Activated T-cell treated with anti-CD3 and anti-CD28 coated beads, Interleukin-2, amount 50 U/mL, for 72 hours (primary cell): ENCODE data around the gene CAMKK1. TPM values are rescaled to one million over a fixed set of nuclear protein-coding genes. Genes with fewer than 3 reads are reported as not detected.
A peak's percentile ranks its signal among the peaks of the same experiment; 100 is the strongest.
"Not testable (repeated sequence)": the region's sequence is repeated elsewhere in the genome, so short reads cannot be mapped to it uniquely, and the experiment has no call there.

ENCODE experiments used
- ATAC-seq, 2 donors: fragments of 150-1000 bp; cut with Tn5 transposase; replicated peaks in 1 of 2; 2 replicates each; pipeline ENCODE4 v1.10.0; 2021; ENCODE audit warnings: moderate library complexity in 2 of 2, mild to moderate bottlenecking in 1 of 2
- DNase-seq, 2 donors: peaks; one replicate each; pipeline ENCODE4 v3.0.0; 2021 to 2022; ENCODE audit warnings: mixed read lengths in 1 of 2
- H3K27ac Mint-ChIP-seq: one replicate; pipeline ENCODE4 v1.8.0; 2022; ENCODE audit warnings: mild to moderate bottlenecking, moderate library complexity, mixed read lengths
- H3K27me3 Mint-ChIP-seq: one replicate; pipeline ENCODE4 v1.8.0; 2022; ENCODE audit warnings: low read depth, mixed read lengths
- H3K36me3 Mint-ChIP-seq, 2 donors: one replicate each; pipeline ENCODE4 v1.8.0; 2022; ENCODE audit warnings: mixed read lengths in 2 of 2, mild to moderate bottlenecking in 1 of 2; ENCODE audit not compliant: insufficient read depth in 2 of 2
- H3K4me1 Mint-ChIP-seq: one replicate; pipeline ENCODE4 v1.8.0; 2022; ENCODE audit warnings: low read depth, mixed read lengths
- H3K4me3 Mint-ChIP-seq, 2 donors: one replicate each; pipeline ENCODE4 v1.8.0; 2022; ENCODE audit warnings: mild to moderate bottlenecking in 2 of 2, mixed read lengths in 2 of 2, moderate library complexity in 2 of 2
- H3K9me3 Mint-ChIP-seq, 2 donors: one replicate each; pipeline ENCODE4 v1.8.0; 2022; ENCODE audit warnings: mixed read lengths in 2 of 2
- total RNA-seq, 2 donors: library from RNA; stranded (reverse); gene quantifications; one replicate each; pipeline ENCODE4 v1.2.3, GENCODE V29; 2022

Gene CAMKK1
- total RNA-seq, 2 donors from 2014 or later: 2.2 to 2.6 TPM

GRCh38 chr17:3851461-3852100 lies 41.3 kb downstream of the CAMKK1 start:
- peaks cover 6% of the 10 kb centered on the region for H3K4me1 Mint-ChIP-seq
- H3K27ac Mint-ChIP-seq: no peak overlapping the region
- DNase-seq (no peak), ATAC-seq (no peak)
- H3K4me3 Mint-ChIP-seq: no peak overlapping the region
- H3K36me3 Mint-ChIP-seq: no peaks in the 10 kb centered on the region
- peaks cover 10% of the 10 kb centered on the region for H3K27me3 Mint-ChIP-seq
- H3K9me3 Mint-ChIP-seq: no peaks in the 10 kb centered on the region

- no peak for DNase-seq
- Mint-ChIP-seq H3K36me3 (peaks cover 0 to 3% of the 10 kb centered on the region in 2 donors), H3K4me1 (peaks cover 28% of the 10 kb centered on the region), H3K9me3 (no peaks in the 10 kb centered on the region), H3K27me3 (peaks cover 10% of the 10 kb centered on the region), H3K27ac (no peak overlapping the region), H3K4me3 (no peak overlapping the region)
- no peak for ATAC-seq
These were observed 44.5 kb downstream of the CAMKK1 start for GRCh38 chr17:3848229-3848835.

GRCh38 chr17:3847165-3847670 lies 45.6 kb downstream of the CAMKK1 start:
- ATAC-seq (no peak), DNase-seq (no peak)
- Mint-ChIP-seq H3K4me1 (peaks cover 30% of the 10 kb centered on the region), H3K9me3 (no peaks in the 10 kb centered on the region), H3K4me3 (peak overlapping the region in 1 of 2 donors; percentile 95), H3K36me3 (peaks cover 2 to 3% of the 10 kb centered on the region in 2 donors), H3K27ac (peak overlapping the region; percentile 66), H3K27me3 (peaks cover 10% of the 10 kb centered on the region)

- H3K4me3 Mint-ChIP-seq: peak overlapping the region; percentile 94 to 95
- ATAC-seq (no peak), DNase-seq (no peak)
- peaks cover 10% of the 10 kb centered on the region for H3K27me3 Mint-ChIP-seq
- H3K27ac Mint-ChIP-seq: peak overlapping the region; percentile 66
- H3K9me3 Mint-ChIP-seq: no peaks in the 10 kb centered on the region
- peaks cover 2 to 3% of the 10 kb centered on the region in 2 donors for H3K36me3 Mint-ChIP-seq
- peaks cover 30% of the 10 kb centered on the region for H3K4me1 Mint-ChIP-seq
These were observed 46.3 kb downstream of the CAMKK1 start for GRCh38 chr17:3846437-3847164.

GRCh38 chr17:3845621-3846436 lies 47.0 kb downstream of the CAMKK1 start, which contains the start of gene NCBP3:
Gene NCBP3 (minus strand): TSS chr17:3846246. CDS start chr17:3846223, 23 bp downstream.
- DNase-seq: peak; percentile 93 to 96
- Mint-ChIP-seq H3K4me3 (peak within 1 kb of the TSS; percentile 94 to 95), H3K4me1 (peaks cover 32% of the 10 kb centered on the region)

GRCh38 chr17:3845291-3845620 lies 47.6 kb downstream of the CAMKK1 start:
- Mint-ChIP-seq H3K36me3 (peaks cover 7% of the 10 kb centered on the region in 2 donors), H3K9me3 (no peaks in the 10 kb centered on the region), H3K4me1 (peaks cover 36% of the 10 kb centered on the region), H3K4me3 (peak overlapping the region; percentile 94 to 95), H3K27me3 (peaks cover 10% of the 10 kb centered on the region), H3K27ac (peak overlapping the region; percentile 90)
- peak; percentile 60 for DNase-seq
- peak; percentile 36 to 53 for ATAC-seq

More at GRCh38 chr17:3845621-3846436, 47.0 kb downstream of the CAMKK1 start, which contains the start of gene NCBP3:
- peak; percentile 96 to 97 for ATAC-seq
- peaks cover 4 to 7% of the 10 kb centered on the region in 2 donors for H3K36me3 Mint-ChIP-seq
- no peaks in the 10 kb centered on the region for H3K9me3 Mint-ChIP-seq
- H3K27me3 Mint-ChIP-seq: peaks cover 10% of the 10 kb centered on the region
- H3K27ac Mint-ChIP-seq: peak within 1 kb of the TSS; percentile 90

- DNase-seq, ATAC-seq, H3K27me3 Mint-ChIP-seq, H3K9me3 Mint-ChIP-seq, H3K36me3 Mint-ChIP-seq: not testable (repeated sequence)
- Mint-ChIP-seq H3K4me1 (peaks cover 36% of the 10 kb centered on the region), H3K4me3 (peak overlapping the region; percentile 94 to 95), H3K27ac (peak overlapping the region; percentile 90)
These were observed 48.3 kb downstream of the CAMKK1 start for GRCh38 chr17:3844556-3844955.

- DNase-seq: peak; percentile 47 to 52
- H3K27me3 Mint-ChIP-seq: no peaks in the 10 kb centered on the region
- H3K4me1 Mint-ChIP-seq: peaks cover 36% of the 10 kb centered on the region
- H3K9me3 Mint-ChIP-seq: no peaks in the 10 kb centered on the region
- H3K27ac Mint-ChIP-seq: peak overlapping the region; percentile 24
- no peak for ATAC-seq
- H3K36me3 Mint-ChIP-seq: peaks cover 8 to 10% of the 10 kb centered on the region in 2 donors
- peak overlapping the region; percentile 94 to 95 for H3K4me3 Mint-ChIP-seq
These were observed 48.8 kb downstream of the CAMKK1 start for GRCh38 chr17:3843935-3844516.

- ATAC-seq: no peak
- H3K4me1 Mint-ChIP-seq: peaks cover 7% of the 10 kb centered on the region
- peaks cover 5 to 16% of the 10 kb centered on the region in 2 donors for H3K36me3 Mint-ChIP-seq
- no peaks in the 10 kb centered on the region for H3K9me3 Mint-ChIP-seq
- H3K27ac Mint-ChIP-seq: no peak overlapping the region
- DNase-seq: no peak
- no peaks in the 10 kb centered on the region for H3K27me3 Mint-ChIP-seq
- no peak overlapping the region for H3K4me3 Mint-ChIP-seq
These were observed 54.6 kb downstream of the CAMKK1 start for GRCh38 chr17:3838206-3838605.

- peaks cover 6% of the 10 kb centered on the region for H3K4me1 Mint-ChIP-seq
- DNase-seq (no peak), ATAC-seq (no peak)
- H3K36me3 Mint-ChIP-seq: peaks cover 5 to 16% of the 10 kb centered on the region in 2 donors
- H3K4me3 Mint-ChIP-seq: no peak overlapping the region
- H3K9me3 Mint-ChIP-seq: no peaks in the 10 kb centered on the region
- no peak overlapping the region for H3K27ac Mint-ChIP-seq
- no peaks in the 10 kb centered on the region for H3K27me3 Mint-ChIP-seq
These were observed 56.3 kb downstream of the CAMKK1 start for GRCh38 chr17:3836551-3836950.

- H3K27me3 Mint-ChIP-seq: no peaks in the 10 kb centered on the region
- no peaks in the 10 kb centered on the region for H3K9me3 Mint-ChIP-seq
- H3K27ac Mint-ChIP-seq: peak overlapping the region; percentile 15
- H3K4me1 Mint-ChIP-seq: peaks cover 2% of the 10 kb centered on the region
- H3K4me3 Mint-ChIP-seq: no peak overlapping the region
- H3K36me3 Mint-ChIP-seq: peaks cover 2 to 13% of the 10 kb centered on the region in 2 donors
- no peak for ATAC-seq
- no peak for DNase-seq
These were observed 57.2 kb downstream of the CAMKK1 start for GRCh38 chr17:3835410-3836229.
